ENCODE results near the gene MEGF11.
"Not testable (repeated sequence)": the region's sequence is repeated elsewhere in the genome, so short reads cannot be mapped to it uniquely, and the experiment has no call there.

The MEGF11 gene

DNA sequence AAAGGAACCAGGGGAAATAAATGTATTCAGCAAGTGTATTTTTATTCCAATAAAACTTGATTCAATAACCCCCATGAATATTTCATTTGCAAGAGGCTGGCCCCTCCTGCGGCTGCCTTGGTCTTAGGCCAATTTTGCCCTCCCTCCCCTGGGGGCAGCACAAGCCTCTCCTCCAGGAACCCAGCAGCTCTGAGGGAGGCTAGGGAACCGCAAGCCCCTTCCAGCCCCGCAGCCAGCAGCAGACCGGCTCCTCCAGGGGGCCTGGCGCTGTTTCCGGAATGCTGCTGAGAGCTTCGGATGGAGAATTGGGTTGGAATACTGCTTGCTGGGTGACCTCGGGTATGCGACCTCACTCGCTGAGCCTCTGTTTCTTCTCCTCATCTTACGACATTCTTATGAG lies 234.2 kb downstream of the MEGF11 start:
- Mint-ChIP-seq H3K36me3 (ENCODE audit: insufficient read depth) (no peaks in the 10 kb centered on the region), H3K4me3 (no peak overlapping the region), H3K27ac (ENCODE audit: low read depth) (no peak overlapping the region), H3K27me3 (peaks cover 73% of the 10 kb centered on the region), H3K9me3 (peaks cover 5% of the 10 kb centered on the region), H3K4me1 (no peaks in the 10 kb centered on the region)
- ATAC-seq (replicated peaks; ENCODE audit: extremely low read depth, poor library complexity, severe bottlenecking) (no peak), DNase-seq (ENCODE audit: low spot score in 2 of 2) (no peak)

DNA sequence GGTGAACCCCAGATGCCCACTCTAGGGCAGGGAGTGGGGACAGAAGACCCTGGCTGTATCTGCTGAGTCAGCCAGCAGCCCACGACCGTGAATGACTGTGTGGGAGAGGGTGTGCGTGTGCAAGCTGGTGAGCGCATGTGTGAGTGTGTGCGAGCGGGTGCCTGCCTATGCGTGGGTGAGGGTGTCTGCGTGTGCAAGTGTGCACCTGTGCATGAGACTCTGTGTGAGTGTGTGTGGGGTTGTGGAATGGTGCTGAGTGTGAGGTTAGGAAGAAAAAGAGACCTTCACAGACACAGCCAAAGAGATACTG lies 235.1 kb downstream of the MEGF11 start:
- peaks cover 64% of the 10 kb centered on the region for H3K27me3 Mint-ChIP-seq
- no peaks in the 10 kb centered on the region for H3K36me3 Mint-ChIP-seq (ENCODE audit: insufficient read depth)
- DNase-seq (ENCODE audit: low spot score in 2 of 2) (no peak), ATAC-seq (replicated peaks; ENCODE audit: extremely low read depth, poor library complexity, severe bottlenecking) (no peak)
- no peak overlapping the region for H3K4me3 Mint-ChIP-seq
- H3K9me3 Mint-ChIP-seq, result peaks cover 5% of the 10 kb centered on the region
- H3K4me1 Mint-ChIP-seq, result no peaks in the 10 kb centered on the region
- H3K27ac Mint-ChIP-seq (ENCODE audit: low read depth), result no peak overlapping the region

DNA sequence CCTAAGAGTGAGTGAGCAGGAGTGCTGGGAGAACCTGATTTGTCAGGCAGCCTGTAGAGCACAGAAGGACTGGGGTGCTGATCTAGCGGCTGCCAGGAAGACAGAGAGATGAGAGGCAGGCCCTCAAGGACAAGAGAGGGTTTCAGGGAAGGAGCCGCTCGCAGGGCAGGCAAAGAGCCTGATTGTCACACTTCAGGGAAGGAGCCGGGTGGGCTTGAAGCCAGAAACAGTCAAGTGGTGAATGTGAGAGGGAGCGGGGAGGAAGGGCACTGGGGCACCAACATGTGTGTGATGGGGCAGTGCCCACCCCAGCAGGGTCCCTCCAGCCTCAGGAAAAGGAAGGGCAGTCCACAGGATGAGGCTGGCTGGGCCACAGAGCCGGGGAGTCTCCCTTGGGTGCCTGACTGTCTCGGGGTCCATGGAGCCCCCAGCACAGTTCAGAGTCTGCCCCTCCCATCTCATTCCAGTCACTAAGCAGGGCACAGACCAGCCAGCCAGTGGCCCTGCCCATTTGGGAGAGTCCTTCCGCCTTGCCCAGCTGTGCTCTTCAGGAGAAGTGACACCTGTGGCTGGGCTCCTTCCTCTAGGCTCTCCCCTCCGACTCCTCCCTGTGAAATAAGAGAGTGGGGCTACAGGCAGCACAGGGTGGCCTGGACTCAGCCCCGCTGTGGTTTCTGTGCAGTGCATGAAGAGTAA lies 235.6 kb downstream of the MEGF11 start:
- Mint-ChIP-seq H3K4me3 (no peak overlapping the region), H3K4me1 (no peaks in the 10 kb centered on the region), H3K36me3 (ENCODE audit: insufficient read depth) (no peaks in the 10 kb centered on the region), H3K27ac (ENCODE audit: low read depth) (no peak overlapping the region), H3K9me3 (peaks cover 5% of the 10 kb centered on the region), H3K27me3 (peaks cover 61% of the 10 kb centered on the region)
- ATAC-seq (replicated peaks; ENCODE audit: extremely low read depth, poor library complexity, severe bottlenecking) (no peak), DNase-seq (ENCODE audit: low spot score in 2 of 2) (no peak)

DNA sequence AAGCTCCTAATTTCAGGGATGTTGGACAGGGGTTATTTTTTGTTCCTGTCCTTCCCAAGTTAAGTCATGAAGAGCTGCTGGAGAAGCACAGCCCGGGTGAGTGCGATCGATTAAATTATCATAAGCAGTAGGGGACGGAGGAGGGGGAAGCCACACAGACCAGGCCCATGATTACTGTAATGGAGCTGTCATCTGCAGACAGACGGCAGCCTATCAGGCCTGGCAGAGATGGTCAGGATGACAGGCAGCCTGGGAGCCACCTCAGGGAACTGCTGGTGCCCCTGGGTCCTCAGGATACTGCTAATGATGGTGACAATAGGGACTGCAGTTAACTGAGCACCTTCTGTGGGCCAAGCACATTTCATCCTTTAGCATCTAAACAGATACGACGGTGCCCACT lies 236.6 kb downstream of the MEGF11 start:
- no peak for DNase-seq (ENCODE audit: low spot score in 2 of 2)

DNA sequence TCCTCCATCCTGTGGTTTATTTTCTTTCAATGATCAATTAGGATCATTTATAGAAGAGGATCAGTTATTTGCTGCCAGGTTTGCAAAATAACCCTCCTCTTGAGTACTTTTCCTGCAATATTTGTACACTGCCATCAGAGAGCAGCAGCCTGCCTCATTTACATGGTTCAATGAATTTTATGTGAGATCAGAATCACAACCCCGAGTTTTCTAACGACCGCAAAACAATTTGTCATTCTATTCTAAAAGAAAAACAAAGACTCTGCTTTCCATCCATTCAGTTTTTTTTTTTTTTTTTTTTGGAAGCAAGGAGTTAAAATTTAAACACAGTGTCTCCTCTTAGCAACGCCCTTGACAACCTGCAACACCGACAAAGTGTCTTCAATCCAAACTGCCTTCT lies 237.4 kb downstream of the MEGF11 start:
- Mint-ChIP-seq H3K36me3 (ENCODE audit: insufficient read depth) (no peaks in the 10 kb centered on the region), H3K27ac (ENCODE audit: low read depth) (no peak overlapping the region), H3K27me3 (peaks cover 54% of the 10 kb centered on the region), H3K9me3 (peaks cover 5% of the 10 kb centered on the region), H3K4me3 (no peak overlapping the region), H3K4me1 (no peaks in the 10 kb centered on the region)
- DNase-seq (ENCODE audit: low spot score in 2 of 2), result no peak
- ATAC-seq (replicated peaks; ENCODE audit: extremely low read depth, poor library complexity, severe bottlenecking), result no peak

More for the DNA sequence above, 236.6 kb downstream of the MEGF11 start:
- H3K4me3 Mint-ChIP-seq, result no peak overlapping the region
- H3K9me3 Mint-ChIP-seq, result peaks cover 5% of the 10 kb centered on the region
- no peak overlapping the region for H3K27ac Mint-ChIP-seq (ENCODE audit: low read depth)
- no peak for ATAC-seq (replicated peaks; ENCODE audit: extremely low read depth, poor library complexity, severe bottlenecking)
- H3K4me1 Mint-ChIP-seq, result no peaks in the 10 kb centered on the region
- H3K36me3 Mint-ChIP-seq (ENCODE audit: insufficient read depth), result no peaks in the 10 kb centered on the region
- H3K27me3 Mint-ChIP-seq, result peaks cover 60% of the 10 kb centered on the region

DNA sequence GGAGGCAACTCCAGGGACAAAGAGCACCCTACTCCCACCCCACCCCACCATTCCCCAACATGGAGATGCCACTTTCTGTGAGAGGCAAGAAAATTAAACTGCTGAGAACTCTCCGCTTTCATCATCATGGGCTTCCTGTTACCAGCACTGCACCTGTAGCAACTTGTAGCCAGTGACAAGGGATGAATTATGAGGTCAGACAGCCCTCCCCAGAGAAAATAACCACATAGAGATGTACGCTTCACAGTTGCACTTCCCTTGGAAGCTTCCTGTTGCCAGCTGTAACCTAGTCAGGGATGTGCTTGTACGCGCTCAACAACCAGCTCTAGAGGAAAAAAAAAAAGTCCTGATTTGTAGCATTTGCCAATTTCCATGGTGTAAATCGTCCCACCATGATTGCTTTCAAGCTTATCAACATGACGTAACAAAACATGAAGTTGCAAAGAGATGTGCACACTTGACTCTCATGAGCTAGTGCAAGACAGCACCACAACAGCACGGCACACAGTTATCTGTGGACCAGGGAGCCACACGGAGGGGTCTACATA lies 238.8 kb downstream of the MEGF11 start:
- ATAC-seq (replicated peaks; ENCODE audit: extremely low read depth, poor library complexity, severe bottlenecking) (no peak), DNase-seq (ENCODE audit: low spot score in 2 of 2) (no peak)
- Mint-ChIP-seq H3K9me3 (peaks cover 5% of the 10 kb centered on the region), H3K4me3 (no peak overlapping the region), H3K27ac (ENCODE audit: low read depth) (no peak overlapping the region), H3K27me3 (peaks cover 55% of the 10 kb centered on the region), H3K4me1 (no peaks in the 10 kb centered on the region), H3K36me3 (ENCODE audit: insufficient read depth) (no peaks in the 10 kb centered on the region)

DNA sequence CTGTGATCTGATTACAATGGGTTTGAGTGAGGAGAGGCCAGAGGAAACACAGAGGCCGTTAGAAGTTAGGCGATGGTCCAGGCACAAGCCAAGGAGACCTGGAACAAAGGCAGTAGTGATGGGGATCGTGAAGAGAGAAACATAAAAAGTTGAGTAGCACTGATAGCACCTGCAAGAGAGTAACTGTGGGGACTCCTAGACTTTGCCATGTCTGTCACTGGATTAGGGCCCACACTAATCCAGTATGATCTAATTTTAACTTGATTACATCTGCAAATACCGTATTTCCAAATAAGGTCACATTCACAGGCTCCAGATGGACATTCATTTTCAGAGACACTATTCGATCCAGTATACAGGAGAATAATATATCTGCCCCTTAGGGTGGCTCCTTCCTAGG lies 239.5 kb downstream of the MEGF11 start:
- H3K27me3 Mint-ChIP-seq, result peaks cover 48% of the 10 kb centered on the region
- DNase-seq (ENCODE audit: low spot score in 2 of 2), result no peak
- no peaks in the 10 kb centered on the region for H3K36me3 Mint-ChIP-seq (ENCODE audit: insufficient read depth)
- H3K27ac Mint-ChIP-seq (ENCODE audit: low read depth), result no peak overlapping the region
- no peak overlapping the region for H3K4me3 Mint-ChIP-seq
- no peak for ATAC-seq (replicated peaks; ENCODE audit: extremely low read depth, poor library complexity, severe bottlenecking)
- peaks cover 5% of the 10 kb centered on the region for H3K9me3 Mint-ChIP-seq
- H3K4me1 Mint-ChIP-seq, result no peaks in the 10 kb centered on the region

DNA sequence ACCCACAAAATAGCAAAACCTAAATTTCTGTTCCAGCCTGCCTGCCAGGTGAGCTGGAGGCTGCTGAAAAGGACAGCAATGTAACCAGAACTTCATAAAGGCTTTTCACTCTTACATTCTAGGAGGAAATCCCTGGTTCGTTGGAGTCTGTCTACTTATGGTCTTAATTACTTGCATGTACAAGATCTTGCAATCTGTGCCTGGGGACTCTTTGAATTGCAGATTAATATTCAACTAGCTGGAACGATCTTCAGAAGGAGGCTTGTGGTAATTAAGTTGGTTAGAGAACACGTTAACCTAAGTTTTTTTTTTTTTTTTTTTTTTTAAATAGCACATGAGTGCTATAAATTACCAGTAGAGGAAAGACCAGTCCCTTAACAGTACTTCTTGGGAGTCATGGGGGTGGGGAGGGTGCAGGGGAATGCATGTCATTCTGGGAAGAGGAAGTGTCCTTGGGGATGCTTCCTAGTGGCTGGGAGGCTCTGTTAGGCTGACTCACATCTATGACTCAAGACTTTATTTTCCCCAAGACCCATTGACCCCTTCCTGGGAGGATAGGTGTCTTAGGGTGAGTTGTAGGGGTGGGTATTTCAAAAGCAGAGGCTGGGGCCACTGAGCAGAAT lies 244.5 kb downstream of the MEGF11 start:
- no peak for ATAC-seq (replicated peaks; ENCODE audit: extremely low read depth, poor library complexity, severe bottlenecking)
- DNase-seq (ENCODE audit: low spot score in 2 of 2), result no peak
- Mint-ChIP-seq H3K4me1 (no peaks in the 10 kb centered on the region), H3K9me3 (no peaks in the 10 kb centered on the region), H3K36me3 (ENCODE audit: insufficient read depth) (no peaks in the 10 kb centered on the region), H3K4me3 (no peak overlapping the region), H3K27ac (ENCODE audit: low read depth) (no peak overlapping the region), H3K27me3 (peaks cover 52% of the 10 kb centered on the region)

DNA sequence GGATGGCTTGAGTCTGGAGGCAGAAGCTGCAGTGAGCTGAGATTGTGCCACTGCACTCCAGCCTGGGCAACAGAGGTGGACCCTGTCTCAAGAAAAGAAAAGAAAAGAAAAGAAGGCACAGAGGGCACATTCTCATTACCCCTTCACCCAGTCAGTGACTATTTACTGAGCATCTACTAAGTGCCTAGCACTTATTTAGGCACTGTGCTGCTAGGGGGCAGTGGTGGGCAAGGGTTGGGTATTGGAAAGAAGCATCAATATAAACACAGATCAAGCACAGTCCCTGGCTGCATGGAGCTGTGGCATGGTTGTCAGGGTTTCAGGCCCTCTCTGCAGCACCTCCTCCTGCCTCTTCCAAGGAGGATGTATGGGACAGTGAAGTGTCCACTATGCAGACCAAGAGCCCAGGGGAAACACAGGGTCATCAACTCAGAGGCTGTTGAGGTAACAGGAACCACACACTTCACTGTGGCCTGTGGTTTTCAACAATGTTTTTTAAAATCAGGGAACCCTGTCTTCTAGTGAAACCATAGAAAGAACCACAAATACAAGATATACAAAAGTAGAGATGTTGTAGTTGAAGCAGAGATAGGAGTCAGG lies 245.8 kb downstream of the MEGF11 start:
- ATAC-seq (replicated peaks; ENCODE audit: extremely low read depth, poor library complexity, severe bottlenecking) (no peak), DNase-seq (ENCODE audit: low spot score in 2 of 2) (no peak)
- Mint-ChIP-seq H3K9me3 (no peaks in the 10 kb centered on the region), H3K27ac (ENCODE audit: low read depth) (no peak overlapping the region), H3K27me3 (peaks cover 60% of the 10 kb centered on the region), H3K4me3 (no peak overlapping the region), H3K4me1 (no peaks in the 10 kb centered on the region), H3K36me3 (ENCODE audit: insufficient read depth) (no peaks in the 10 kb centered on the region)

DNA sequence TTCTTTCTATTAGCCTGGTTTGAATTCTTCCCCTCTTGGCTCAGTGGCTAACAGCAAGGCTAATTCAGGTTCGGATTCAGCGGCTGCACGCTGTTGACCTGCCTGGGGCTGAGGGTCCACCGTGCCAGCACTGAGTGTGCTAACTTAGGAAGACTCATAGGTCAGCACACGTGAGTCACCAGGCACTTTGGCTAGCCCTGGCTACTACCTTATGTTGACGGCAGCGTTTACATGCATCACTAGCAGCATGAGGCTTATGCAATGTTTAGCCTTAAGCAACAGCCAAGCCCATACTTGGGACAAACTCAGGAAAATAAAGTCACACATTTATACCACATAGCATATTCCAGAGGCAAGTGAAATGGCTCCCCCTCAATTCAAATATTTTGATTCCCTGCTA lies 246.6 kb downstream of the MEGF11 start:
- H3K4me1 Mint-ChIP-seq, result no peaks in the 10 kb centered on the region
- H3K36me3 Mint-ChIP-seq (ENCODE audit: insufficient read depth), result no peaks in the 10 kb centered on the region
- DNase-seq (ENCODE audit: low spot score in 2 of 2) (no peak), ATAC-seq (replicated peaks; ENCODE audit: extremely low read depth, poor library complexity, severe bottlenecking) (no peak)
- H3K4me3 Mint-ChIP-seq, result no peak overlapping the region
- H3K27me3 Mint-ChIP-seq, result peaks cover 65% of the 10 kb centered on the region
- H3K9me3 Mint-ChIP-seq, result no peaks in the 10 kb centered on the region
- no peak overlapping the region for H3K27ac Mint-ChIP-seq (ENCODE audit: low read depth)

DNA sequence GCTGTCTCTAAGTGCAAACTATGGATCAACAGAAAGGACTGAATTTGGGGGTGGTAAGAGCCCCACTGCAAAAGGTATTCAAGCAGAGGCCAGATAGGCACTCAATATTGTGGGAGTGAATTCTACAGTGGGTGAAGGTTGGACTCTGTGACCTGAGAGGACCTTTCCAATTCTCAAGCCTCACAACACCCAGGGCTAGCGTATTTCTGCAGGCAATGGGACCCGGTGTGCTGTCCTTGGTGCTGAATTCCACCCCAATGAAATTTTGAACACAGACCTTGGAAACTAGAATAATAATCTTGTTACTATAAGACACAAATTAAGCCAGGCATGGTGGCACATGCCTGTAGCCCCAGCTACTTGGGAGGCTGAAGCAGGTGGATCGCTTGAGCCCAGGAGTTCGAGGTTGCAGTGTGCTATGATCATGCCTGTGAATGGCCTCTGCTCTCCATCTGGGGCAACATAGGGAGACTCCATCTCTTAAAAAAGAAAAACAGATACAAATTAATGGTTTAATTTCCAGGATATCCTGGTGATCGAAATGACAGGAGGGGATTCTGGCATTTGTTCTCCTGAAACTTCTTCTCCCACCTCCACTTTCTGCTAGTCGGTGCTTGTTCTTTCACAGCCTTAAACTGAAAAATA lies 248.8 kb downstream of the MEGF11 start:
- no peak for ATAC-seq (replicated peaks; ENCODE audit: extremely low read depth, poor library complexity, severe bottlenecking)
- Mint-ChIP-seq H3K36me3 (ENCODE audit: insufficient read depth) (no peaks in the 10 kb centered on the region), H3K9me3 (no peaks in the 10 kb centered on the region), H3K4me3 (no peak overlapping the region), H3K27me3 (peaks cover 75% of the 10 kb centered on the region), H3K27ac (ENCODE audit: low read depth) (no peak overlapping the region), H3K4me1 (no peaks in the 10 kb centered on the region)
- no peak for DNase-seq (ENCODE audit: low spot score in 2 of 2)

DNA sequence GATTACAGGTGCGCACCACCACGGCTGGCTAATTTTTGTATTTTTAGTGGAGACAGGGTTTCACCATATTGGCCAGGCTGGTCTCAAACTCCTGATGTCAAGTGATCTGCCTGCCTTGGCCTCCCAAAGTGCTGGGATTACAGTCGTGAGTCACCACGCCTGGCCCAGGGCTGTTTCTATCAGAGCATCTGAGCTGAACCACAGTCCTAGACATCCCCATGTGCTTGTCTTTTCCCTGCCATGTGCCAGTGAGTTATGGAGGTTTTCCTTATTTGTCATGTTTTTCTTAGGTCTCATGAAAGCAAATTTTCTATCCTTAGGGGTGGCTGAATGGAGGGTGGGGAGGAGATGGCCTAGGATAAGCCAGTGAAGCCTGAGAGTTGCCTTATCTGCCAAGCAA lies 250.4 kb downstream of the MEGF11 start:
- not testable (repeated sequence) for ATAC-seq (replicated peaks; ENCODE audit: extremely low read depth, poor library complexity, severe bottlenecking); H3K9me3 Mint-ChIP-seq; DNase-seq (ENCODE audit: low spot score in 2 of 2); H3K27ac Mint-ChIP-seq (ENCODE audit: low read depth); H3K4me1 Mint-ChIP-seq; H3K36me3 Mint-ChIP-seq (ENCODE audit: insufficient read depth); H3K4me3 Mint-ChIP-seq
- peaks cover 87% of the 10 kb centered on the region for H3K27me3 Mint-ChIP-seq
